K562 (cell line): ENCODE results near the gene MRPS31. TPM values are rescaled to one million over a fixed set of nuclear protein-coding genes. Genes with fewer than 3 reads are reported as not detected.

Experiments
- GMEB1 ChIP-seq: fragments of 250-450 bp; sonication (Bioruptor Pico); IDR thresholded peaks from 2 replicates; pipeline ENCODE4 v1.4.0; 2020; ENCODE audit warnings: mild to moderate bottlenecking
- JUND ChIP-seq, 2 experiments: IDR thresholded peaks; 2 replicates in 1 of 2; 3 replicates in 1 of 2; pipeline ENCODE4 v1.6.1; 2011; ENCODE audit warnings: borderline replicate concordance in 2 of 2, low read depth in 2 of 2, low read length in 2 of 2, improper control_type of control experiment in 1 of 2, missing biosample characterization in 1 of 2, missing genetic modification characterization in 1 of 2, missing genetic modification reagents in 1 of 2
- ZBTB40 ChIP-seq, 2 experiments: fragments of 450-650 bp in 1 of 2; sonication (generic) in 1 of 2; formaldehyde crosslinking in 1 of 2; IDR thresholded peaks; 2 replicates each; pipeline versions ENCODE4 v1.7.1 to v1.9.0; 2016 to 2022; ENCODE audit warnings: inconsistent platforms in 1 of 2, mild to moderate bottlenecking in 1 of 2, missing genetic modification reagents in 1 of 2
- ZFPM2 ChIP-seq: fragments of 250-450 bp; sonication (Bioruptor Pico); IDR thresholded peaks from 2 replicates; pipeline ENCODE4 v1.5.1; 2022; ENCODE audit warnings: mild to moderate bottlenecking
- polyA plus RNA-seq, 8 experiments: library from polyadenylated mRNA; depleted of rRNA in 4 of 8; stranded (reverse) in 5 of 8; unstranded in 3 of 8; fragments of >200 nt; fragmentation: Nextera tagmentation in 2 of 8; fragmentation: Illumina TruSeq in 1 of 8; extraction: Ambion mirVana in 2 of 8; extraction: Trizol in 1 of 8; gene quantifications; 2 replicates each; pipeline versions ENCODE4 v1.2.1 to v1.2.3, GENCODE V29; 2011 to 2014; ENCODE audit warnings: inconsistent platforms in 1 of 8, missing spikeins in 1 of 8
- total RNA-seq, 7 experiments: library from RNA; depleted of rRNA in 6 of 7; stranded (reverse); fragments of >200 nt in 6 of 7; fragmentation: Illumina TruSeq in 2 of 7; extraction: Trizol in 2 of 7; gene quantifications; 2 replicates each; pipeline versions ENCODE4 v1.2.1 to v1.2.3, GENCODE V29; 2011 to 2021; ENCODE audit warnings: low replicate concordance in 1 of 7

The MRPS31 gene
- total and polyA plus RNA-seq, 9 of the 15 experiments (the other 6 are each of a cell fraction or from before 2014, with no cell fraction given) = 20.3 to 57.8 (median 37.1) TPM

GRCh38 chr13:40801255-40802217 is 30.5 kb upstream of the MRPS31 start (continued):
- TF ChIP-seq ZBTB40 (IDR thresholded peaks at IDR 0.05) (no peak), ZBTB40 (CRISPR knock-in tag; IDR thresholded peaks at IDR 0.05) (no peak), ZFPM2 (CRISPR knock-in tag) (no peak), GMEB1 (CRISPR knock-in tag) (no peak), JUND (IDR thresholded peaks at IDR 0.05; ENCODE audit: borderline replicate concordance, low read depth, low read length) (no peak), JUND (tag; IDR thresholded peaks at IDR 0.05; ENCODE audit: borderline replicate concordance, low read depth, low read length) (no peak)
